ENCODE measurements around the gene PRKAG2. TPM values are rescaled to one million over a fixed set of nuclear protein-coding genes. Genes with fewer than 3 reads are reported as not detected.

The PRKAG2 gene
- polyA plus RNA-seq, 3 donors: 29.2 to 59.8 (median 30.9) TPM

GRCh38 chr7:151871904-151872303 is 5.0 kb downstream of the PRKAG2 start:
- intact Hi-C loops (cut with micrococcal nuclease): loop anchor here in 1 of 2 donors (10.0 kb wide), 1 partner anchor 123 kb away; no protein-coding TSS in a partner anchor
- H3K27ac Mint-ChIP-seq: peak overlapping the region in 1 of 7 donors; percentile 28
- H4K20me1 ChIP-seq (ENCODE audit: insufficient read depth, low read length): peaks cover 81% of the 10 kb centered on the region
- no peak overlapping the region for H2AFZ ChIP-seq (ENCODE audit: insufficient read depth, low read depth, low read length, poor library complexity, severe bottlenecking)
- peak; percentile 14 to 50 (median 29) for DNase-seq
- no peaks in the 10 kb centered on the region for H3K27me3 Mint-ChIP-seq (ENCODE audit: low read depth in 3 of 3)
- H3K27me3 ChIP-seq (ENCODE audit: control insufficient read depth in 2 of 2, insufficient read depth in 2 of 2, low read length in 2 of 2): no peaks in the 10 kb centered on the region
- H3K9me3 ChIP-seq (replicated peaks in 1 of 2; ENCODE audit: control insufficient read depth in 1 of 2, insufficient read depth in 1 of 2, low read length in 2 of 2): no peaks in the 10 kb centered on the region
- TF ChIP-seq CTCF (IDR thresholded peaks at IDR 0.05): no peak
- H3K4me3 ChIP-seq (replicated peaks in 1 of 3; ENCODE audit: low read depth in 2 of 3, low read length in 3 of 3): no peak overlapping the region
- peaks cover 36 to 67% of the 10 kb centered on the region in 2 donors for H3K4me1 ChIP-seq (ENCODE audit: control insufficient read depth in 1 of 2, insufficient read depth in 2 of 2, low read length in 2 of 2)
- H3K9me3 Mint-ChIP-seq: peaks cover 0 to 2% (median 0%) of the 10 kb centered on the region in 7 donors
- H3K36me3 ChIP-seq (replicated peaks in 1 of 2; ENCODE audit: control insufficient read depth in 1 of 2, insufficient read depth in 2 of 2, low read length in 2 of 2): peaks cover 4 to 37% of the 10 kb centered on the region in 2 donors
- peaks cover 36 to 41% of the 10 kb centered on the region in 2 donors for H3K36me3 Mint-ChIP-seq
- no peak overlapping the region for H3K9ac ChIP-seq (ENCODE audit: insufficient read depth, low read length, poor library complexity, severe bottlenecking)
- H3K4me2 ChIP-seq (replicated peaks; ENCODE audit: extremely low read depth, low read length, poor library complexity, severe bottlenecking): no peak overlapping the region
- H3K27ac ChIP-seq (ENCODE audit: low read depth in 1 of 2, low read length in 2 of 2): no peak overlapping the region
- H3K4me3 Mint-ChIP-seq: no peak overlapping the region
- peaks cover 63% of the 10 kb centered on the region for H3K4me1 Mint-ChIP-seq
- H3K79me2 ChIP-seq (ENCODE audit: insufficient read depth, low read length): peaks cover 91% of the 10 kb centered on the region
- 68% methylated on average over 3 of the region's 7 CpGs for WGBS (ENCODE audit: insufficient coverage)

- Histone ChIP-seq H3K9ac (ENCODE audit: insufficient read depth, low read length, poor library complexity, severe bottlenecking) (no peak overlapping the region), H3K4me3 (replicated peaks in 1 of 3; ENCODE audit: low read depth in 2 of 3, low read length in 3 of 3) (no peak overlapping the region), H2AFZ (ENCODE audit: insufficient read depth, low read depth, low read length, poor library complexity, severe bottlenecking) (no peak overlapping the region), H3K4me1 (ENCODE audit: control insufficient read depth in 1 of 2, insufficient read depth in 2 of 2, low read length in 2 of 2) (peaks cover 39 to 69% of the 10 kb centered on the region in 2 donors), H3K4me2 (replicated peaks; ENCODE audit: extremely low read depth, low read length, poor library complexity, severe bottlenecking) (no peak overlapping the region), H4K20me1 (ENCODE audit: insufficient read depth, low read length) (peaks cover 87% of the 10 kb centered on the region), H3K36me3 (replicated peaks in 1 of 2; ENCODE audit: control insufficient read depth in 1 of 2, insufficient read depth in 2 of 2, low read length in 2 of 2) (peaks cover 4 to 38% of the 10 kb centered on the region in 2 donors), H3K27me3 (ENCODE audit: control insufficient read depth in 2 of 2, insufficient read depth in 2 of 2, low read length in 2 of 2) (no peaks in the 10 kb centered on the region), H3K79me2 (ENCODE audit: insufficient read depth, low read length) (peaks cover 91% of the 10 kb centered on the region), H3K9me3 (replicated peaks in 1 of 2; ENCODE audit: control insufficient read depth in 1 of 2, insufficient read depth in 1 of 2, low read length in 2 of 2) (no peaks in the 10 kb centered on the region), H3K27ac (ENCODE audit: low read depth in 1 of 2, low read length in 2 of 2) (no peak overlapping the region)
- Mint-ChIP-seq H3K4me1 (peaks cover 67% of the 10 kb centered on the region), H3K9me3 (peaks cover 0 to 2% (median 0%) of the 10 kb centered on the region in 7 donors), H3K27me3 (ENCODE audit: low read depth in 3 of 3) (no peaks in the 10 kb centered on the region), H3K36me3 (peaks cover 36 to 43% of the 10 kb centered on the region in 2 donors), H3K27ac (peak overlapping the region in 1 of 7 donors; percentile 58), H3K4me3 (peak overlapping the region in 1 of 2 donors; percentile 21)
- intact Hi-C loops (cut with micrococcal nuclease): loop anchor here in 1 of 2 donors (10.0 kb wide), 1 partner anchor 124 kb away; no protein-coding TSS in a partner anchor
- TF ChIP-seq CTCF (IDR thresholded peaks at IDR 0.05): no peak
- DNase-seq: no peak
- 98% methylated on average over 10 of the region's 13 CpGs for WGBS (ENCODE audit: insufficient coverage)
Observed at GRCh38 chr7:151871189-151871735, 5.7 kb downstream of the PRKAG2 start.
